GM23338 (cell line): ENCODE results near the gene ZDHHC3. TPM values are rescaled to one million over a fixed set of nuclear protein-coding genes. Genes with fewer than 3 reads are reported as not detected.

Source experiments
- ATAC-seq: fragments of 200-7000 bp; cut with Tn5 transposase; 3 replicates; pipeline ENCODE4 v1.9.1; 2020
- DNase-seq: peaks from one replicate; pipeline ENCODE4 v3.0.0-alpha.2; 2015; ENCODE audit warnings: low spot score
- H2AFZ ChIP-seq: fragments of 200-600 bp; sonication (generic); 2 replicates; pipeline ENCODE4 v1.8.0; 2016; ENCODE audit warnings: antibody characterized with exemption, mild to moderate bottlenecking, moderate library complexity
- H3F3A ChIP-seq: fragments of 200-600 bp; sonication (generic); replicated peaks from 2 replicates; pipeline ENCODE4 v1.8.0; 2017; ENCODE audit warnings: antibody characterized with exemption, mixed run types, low read depth
- H3K27ac ChIP-seq: fragments of 200-600 bp; sonication (generic); 2 replicates; pipeline ENCODE4 v1.6.1; 2016; ENCODE audit warnings: low read depth
- H3K27me3 ChIP-seq: fragments of 200-600 bp; sonication (generic); 2 replicates; pipeline ENCODE4 v1.8.0; 2016; ENCODE audit warnings: mild to moderate bottlenecking, mixed run types, moderate library complexity; ENCODE audit not compliant: insufficient read depth
- H3K36me3 ChIP-seq: fragments of 200-600 bp; sonication (generic); 2 replicates; pipeline ENCODE4 v1.8.0; 2016; ENCODE audit warnings: mild to moderate bottlenecking; ENCODE audit not compliant: insufficient read depth
- H3K4me1 ChIP-seq: fragments of 200-600 bp; sonication (generic); 2 replicates; pipeline ENCODE4 v1.8.0; 2016; ENCODE audit warnings: mild to moderate bottlenecking, moderate library complexity; ENCODE audit not compliant: insufficient read depth
- H3K4me2 ChIP-seq: fragments of 200-600 bp; sonication (generic); 2 replicates; pipeline ENCODE4 v1.7.1; 2017; ENCODE audit warnings: mixed run types
- H3K4me3 ChIP-seq: fragments of 200-600 bp; sonication (generic); 2 replicates; pipeline ENCODE4 v1.6.1; 2016; ENCODE audit warnings: mixed run types
- H3K79me2 ChIP-seq: fragments of 200-600 bp; sonication (generic); replicated peaks from 2 replicates; pipeline ENCODE4 v1.8.0; 2017; ENCODE audit warnings: mild to moderate bottlenecking; ENCODE audit not compliant: insufficient read depth
- H3K9me2 ChIP-seq: fragments of 200-600 bp; sonication (generic); 2 replicates; pipeline ENCODE4 v1.8.0; 2017; ENCODE audit not compliant: insufficient read depth
- H4K20me1 ChIP-seq: fragments of 200-600 bp; sonication (generic); replicated peaks from 2 replicates; pipeline ENCODE4 v1.8.0; 2017; ENCODE audit warnings: mild to moderate bottlenecking; ENCODE audit not compliant: insufficient read depth
- H3K27ac Mint-ChIP-seq: 2 replicates; pipeline ENCODE4 v1.8.0; 2020; ENCODE audit warnings: inconsistent platforms, mild to moderate bottlenecking, moderate library complexity, mixed read lengths
- H3K27me3 Mint-ChIP-seq: 3 replicates; pipeline ENCODE4 v1.8.0; 2022; ENCODE audit warnings: low read depth, mild to moderate bottlenecking, moderate library complexity, mixed read lengths, inconsistent platforms; ENCODE audit not compliant: insufficient read depth, poor library complexity
- H3K36me3 Mint-ChIP-seq: 3 replicates; pipeline ENCODE4 v1.8.0; 2021; ENCODE audit warnings: low read depth, mild to moderate bottlenecking, inconsistent platforms, moderate library complexity, mixed read lengths
- H3K4me1 Mint-ChIP-seq: 3 replicates; pipeline ENCODE4 v1.8.0; 2020; ENCODE audit warnings: mild to moderate bottlenecking, inconsistent platforms, mixed read lengths
- H3K4me3 Mint-ChIP-seq: 3 replicates; pipeline ENCODE4 v1.8.0; 2021; ENCODE audit warnings: moderate library complexity, mild to moderate bottlenecking, inconsistent platforms, mixed read lengths
- H3K9me3 Mint-ChIP-seq: 3 replicates; pipeline ENCODE4 v1.8.0; 2020; ENCODE audit warnings: moderate library complexity, mild to moderate bottlenecking, inconsistent platforms, mixed read lengths
- CREB1 ChIP-seq: fragments of 250-450 bp; sonication (Bioruptor Pico); IDR thresholded peaks from 2 replicates; pipeline ENCODE4 v1.5.0; 2020; ENCODE audit warnings: low read depth, mild to moderate bottlenecking, moderate library complexity
- CTCF ChIP-seq, 2 experiments: fragments of 200-600 bp in 1 of 2; sonication (generic) in 1 of 2; conservative IDR thresholded peaks; 2 replicates each; pipeline versions ENCODE4 v1.5.1 to v1.6.1; 2016 to 2017; ENCODE audit warnings: antibody characterized with exemption in 2 of 2, low read depth in 2 of 2, mild to moderate bottlenecking in 2 of 2, moderate library complexity in 1 of 2
- EZH2 ChIP-seq: fragments of 200-600 bp; sonication (generic); IDR thresholded peaks from one replicate; pipeline ENCODE4 v1.8.0; 2017; ENCODE audit warnings: antibody characterized with exemption, mild to moderate bottlenecking, low read depth; ENCODE audit not compliant: unreplicated experiment
- EZH2phosphoT487 ChIP-seq: fragments of 200-600 bp; sonication (generic); IDR thresholded peaks from one replicate; pipeline ENCODE4 v1.8.1; 2018; ENCODE audit warnings: antibody characterized with exemption; ENCODE audit not compliant: unreplicated experiment
- JUNB ChIP-seq: IDR thresholded peaks from one replicate; pipeline ENCODE4 v1.6.1; 2016; ENCODE audit warnings: antibody characterized with exemption; ENCODE audit not compliant: unreplicated experiment
- NANOG ChIP-seq: IDR thresholded peaks from 2 replicates; pipeline ENCODE4 v1.6.1; 2016; ENCODE audit warnings: antibody characterized with exemption, borderline replicate concordance
- POLR2AphosphoS5 ChIP-seq: IDR thresholded peaks from 2 replicates; pipeline ENCODE4 v1.6.1; 2016; ENCODE audit warnings: antibody characterized with exemption, low read depth
- REST ChIP-seq: IDR thresholded peaks from one replicate; pipeline ENCODE4 v1.6.1; 2018; ENCODE audit warnings: antibody characterized with exemption; ENCODE audit not compliant: unreplicated experiment
- STAT1 ChIP-seq: IDR thresholded peaks from one replicate; pipeline ENCODE4 v1.6.1; 2016; ENCODE audit warnings: antibody characterized with exemption; ENCODE audit not compliant: unreplicated experiment
- ZNF114 ChIP-seq: fragments of 250-450 bp; sonication (Bioruptor Pico); IDR thresholded peaks from 2 replicates; pipeline ENCODE4 v1.5.0; 2020; ENCODE audit warnings: mild to moderate bottlenecking, moderate library complexity
- ZNF331 ChIP-seq: fragments of 250-450 bp; sonication (Bioruptor Pico); IDR thresholded peaks from 2 replicates; pipeline ENCODE4 v1.5.0; 2020; ENCODE audit warnings: low read depth, mild to moderate bottlenecking, moderate library complexity
- polyA plus RNA-seq: library from polyadenylated mRNA; unstranded; fragments of >200 nt; fragmentation: Nextera tagmentation; extraction: Ambion mirVana; gene quantifications from 2 replicates; pipeline ENCODE4 v1.2.1, GENCODE V29; 2016
- total RNA-seq: library from RNA; depleted of rRNA; stranded (reverse); fragments of >200 nt; shearing (Covaris generic); gene quantifications from 2 replicates; pipeline ENCODE4 v1.2.3, GENCODE V29; 2014
- TF ChIP-seq, protein P1 (sequence below): IDR thresholded peaks from 2 replicates; pipeline ENCODE4 v1.6.1; 2016; ENCODE audit warnings: antibody characterized with exemption
- TF ChIP-seq, protein P2 (sequence below): fragments of 250-450 bp; sonication (Bioruptor Pico); IDR thresholded peaks from 2 replicates; pipeline ENCODE4 v1.5.0; 2020; ENCODE audit warnings: mild to moderate bottlenecking, moderate library complexity

The ZDHHC3 gene
- total and polyA plus RNA-seq, 2 experiments from 2014 or later: 28.9 to 84.2 TPM

DNA sequence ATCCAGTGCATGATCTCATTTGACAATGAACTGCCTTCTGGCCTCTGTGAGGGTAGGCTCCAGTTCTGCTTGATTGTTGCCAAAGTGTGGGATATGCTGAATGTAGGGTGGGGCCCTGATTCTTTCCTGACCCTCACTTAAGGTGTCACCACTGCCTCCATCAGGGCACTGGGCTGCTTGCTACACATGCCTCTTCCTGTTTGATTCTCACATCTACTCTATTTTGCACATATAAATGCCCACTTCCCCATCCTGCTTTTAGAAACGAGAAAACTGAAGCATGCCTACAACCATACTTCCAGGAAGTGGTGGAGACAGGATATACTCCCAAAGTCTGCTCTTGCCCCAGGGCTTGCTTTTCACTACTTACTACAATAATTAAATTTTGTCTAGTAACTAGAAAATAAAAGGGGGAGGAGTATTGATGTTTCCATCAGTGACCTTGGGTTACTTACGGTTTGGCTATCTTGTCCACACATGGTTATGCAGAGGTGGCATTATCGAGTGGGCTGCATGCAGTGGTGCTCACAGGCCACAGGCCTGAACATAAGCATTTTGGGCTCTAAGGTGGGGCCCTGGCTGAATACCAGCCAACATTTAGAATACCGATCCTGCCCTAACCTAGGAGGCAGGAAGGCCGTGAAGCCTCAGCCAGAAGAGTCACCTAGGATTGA, 6.7 kb downstream of the ZDHHC3 start:
- H3K36me3 ChIP-seq: no peaks in the 10 kb centered on the region
- Mint-ChIP-seq H3K9me3 (no peaks in the 10 kb centered on the region), H3K36me3 (no peaks in the 10 kb centered on the region), H3K27me3 (no peaks in the 10 kb centered on the region), H3K27ac (no peak overlapping the region), H3K4me3 (no peak overlapping the region), H3K4me1 (peaks cover 3% of the 10 kb centered on the region)
- H4K20me1 ChIP-seq: peaks cover 54% of the 10 kb centered on the region
- H3K27me3 ChIP-seq: no peaks in the 10 kb centered on the region
- ATAC-seq (no peak), DNase-seq (no peak)
- no peak overlapping the region for H3K4me2 ChIP-seq
- no peak overlapping the region for H3K4me3 ChIP-seq
- H3F3A ChIP-seq: no peaks in the 10 kb centered on the region
- TF ChIP-seq EZH2phosphoT487 (no peak), ZNF331 (no peak), REST (no peak), CTCF (conservative IDR thresholded peaks at IDR 0.05; ENCODE audit: low read depth in 2 of 2) (no peak), CREB1 (no peak), ZNF114 (CRISPR knock-in tag) (no peak), EZH2 (no peak), STAT1 (no peak), POLR2AphosphoS5 (no peak), NANOG (no peak), JUNB (no peak)
- TF ChIP-seq, protein P1, sequence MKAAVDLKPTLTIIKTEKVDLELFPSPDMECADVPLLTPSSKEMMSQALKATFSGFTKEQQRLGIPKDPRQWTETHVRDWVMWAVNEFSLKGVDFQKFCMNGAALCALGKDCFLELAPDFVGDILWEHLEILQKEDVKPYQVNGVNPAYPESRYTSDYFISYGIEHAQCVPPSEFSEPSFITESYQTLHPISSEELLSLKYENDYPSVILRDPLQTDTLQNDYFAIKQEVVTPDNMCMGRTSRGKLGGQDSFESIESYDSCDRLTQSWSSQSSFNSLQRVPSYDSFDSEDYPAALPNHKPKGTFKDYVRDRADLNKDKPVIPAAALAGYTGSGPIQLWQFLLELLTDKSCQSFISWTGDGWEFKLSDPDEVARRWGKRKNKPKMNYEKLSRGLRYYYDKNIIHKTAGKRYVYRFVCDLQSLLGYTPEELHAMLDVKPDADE: no peak
- TF ChIP-seq, protein P2, sequence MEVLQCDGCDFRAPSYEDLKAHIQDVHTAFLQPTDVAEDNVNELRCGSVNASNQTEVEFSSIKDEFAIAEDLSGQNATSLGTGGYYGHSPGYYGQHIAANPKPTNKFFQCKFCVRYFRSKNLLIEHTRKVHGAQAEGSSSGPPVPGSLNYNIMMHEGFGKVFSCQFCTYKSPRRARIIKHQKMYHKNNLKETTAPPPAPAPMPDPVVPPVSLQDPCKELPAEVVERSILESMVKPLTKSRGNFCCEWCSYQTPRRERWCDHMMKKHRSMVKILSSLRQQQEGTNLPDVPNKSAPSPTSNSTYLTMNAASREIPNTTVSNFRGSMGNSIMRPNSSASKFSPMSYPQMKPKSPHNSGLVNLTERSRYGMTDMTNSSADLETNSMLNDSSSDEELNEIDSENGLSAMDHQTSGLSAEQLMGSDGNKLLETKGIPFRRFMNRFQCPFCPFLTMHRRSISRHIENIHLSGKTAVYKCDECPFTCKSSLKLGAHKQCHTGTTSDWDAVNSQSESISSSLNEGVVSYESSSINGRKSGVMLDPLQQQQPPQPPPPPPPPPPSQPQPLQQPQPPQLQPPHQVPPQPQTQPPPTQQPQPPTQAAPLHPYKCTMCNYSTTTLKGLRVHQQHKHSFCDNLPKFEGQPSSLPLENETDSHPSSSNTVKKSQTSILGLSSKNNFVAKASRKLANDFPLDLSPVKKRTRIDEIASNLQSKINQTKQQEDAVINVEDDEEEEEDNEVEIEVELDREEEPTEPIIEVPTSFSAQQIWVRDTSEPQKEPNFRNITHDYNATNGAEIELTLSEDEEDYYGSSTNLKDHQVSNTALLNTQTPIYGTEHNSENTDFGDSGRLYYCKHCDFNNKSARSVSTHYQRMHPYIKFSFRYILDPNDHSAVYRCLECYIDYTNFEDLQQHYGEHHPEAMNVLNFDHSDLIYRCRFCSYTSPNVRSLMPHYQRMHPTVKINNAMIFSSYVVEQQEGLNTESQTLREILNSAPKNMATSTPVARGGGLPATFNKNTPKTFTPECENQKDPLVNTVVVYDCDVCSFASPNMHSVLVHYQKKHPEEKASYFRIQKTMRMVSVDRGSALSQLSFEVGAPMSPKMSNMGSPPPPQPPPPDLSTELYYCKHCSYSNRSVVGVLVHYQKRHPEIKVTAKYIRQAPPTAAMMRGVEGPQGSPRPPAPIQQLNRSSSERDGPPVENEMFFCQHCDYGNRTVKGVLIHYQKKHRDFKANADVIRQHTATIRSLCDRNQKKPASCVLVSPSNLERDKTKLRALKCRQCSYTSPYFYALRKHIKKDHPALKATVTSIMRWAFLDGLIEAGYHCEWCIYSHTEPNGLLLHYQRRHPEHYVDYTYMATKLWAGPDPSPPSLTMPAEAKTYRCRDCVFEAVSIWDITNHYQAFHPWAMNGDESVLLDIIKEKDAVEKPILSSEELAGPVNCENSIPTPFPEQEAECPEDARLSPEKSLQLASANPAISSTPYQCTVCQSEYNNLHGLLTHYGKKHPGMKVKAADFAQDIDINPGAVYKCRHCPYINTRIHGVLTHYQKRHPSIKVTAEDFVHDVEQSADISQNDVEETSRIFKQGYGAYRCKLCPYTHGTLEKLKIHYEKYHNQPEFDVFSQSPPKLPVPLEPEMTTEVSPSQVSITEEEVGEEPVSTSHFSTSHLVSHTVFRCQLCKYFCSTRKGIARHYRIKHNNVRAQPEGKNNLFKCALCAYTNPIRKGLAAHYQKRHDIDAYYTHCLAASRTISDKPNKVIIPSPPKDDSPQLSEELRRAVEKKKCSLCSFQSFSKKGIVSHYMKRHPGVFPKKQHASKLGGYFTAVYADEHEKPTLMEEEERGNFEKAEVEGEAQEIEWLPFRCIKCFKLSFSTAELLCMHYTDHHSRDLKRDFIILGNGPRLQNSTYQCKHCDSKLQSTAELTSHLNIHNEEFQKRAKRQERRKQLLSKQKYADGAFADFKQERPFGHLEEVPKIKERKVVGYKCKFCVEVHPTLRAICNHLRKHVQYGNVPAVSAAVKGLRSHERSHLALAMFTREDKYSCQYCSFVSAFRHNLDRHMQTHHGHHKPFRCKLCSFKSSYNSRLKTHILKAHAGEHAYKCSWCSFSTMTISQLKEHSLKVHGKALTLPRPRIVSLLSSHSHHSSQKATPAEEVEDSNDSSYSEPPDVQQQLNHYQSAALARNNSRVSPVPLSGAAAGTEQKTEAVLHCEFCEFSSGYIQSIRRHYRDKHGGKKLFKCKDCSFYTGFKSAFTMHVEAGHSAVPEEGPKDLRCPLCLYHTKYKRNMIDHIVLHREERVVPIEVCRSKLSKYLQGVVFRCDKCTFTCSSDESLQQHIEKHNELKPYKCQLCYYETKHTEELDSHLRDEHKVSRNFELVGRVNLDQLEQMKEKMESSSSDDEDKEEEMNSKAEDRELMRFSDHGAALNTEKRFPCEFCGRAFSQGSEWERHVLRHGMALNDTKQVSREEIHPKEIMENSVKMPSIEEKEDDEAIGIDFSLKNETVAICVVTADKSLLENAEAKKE (CRISPR knock-in tag): no peak
- no peak overlapping the region for H2AFZ ChIP-seq
- H3K27ac ChIP-seq: no peak overlapping the region
- peaks cover 97% of the 10 kb centered on the region for H3K79me2 ChIP-seq
- no peaks in the 10 kb centered on the region for H3K9me2 ChIP-seq
- H3K4me1 ChIP-seq: no peaks in the 10 kb centered on the region
